Stimulated activated CD8-positive, alpha-beta memory T cell treated with anti-CD3 and anti-CD28 coated beads, Interleukin-12 subunit alpha, Interleukin-12 subunit beta, amount 100 ng/mL, for 24 hours (primary cell): ENCODE data around the gene EXOC6.
"Not testable (repeated sequence)": the region's sequence is repeated elsewhere in the genome, so short reads cannot be mapped to it uniquely, and the experiment has no call there.

ENCODE experiments used
- DNase-seq: peaks from one replicate; pipeline ENCODE4 v3.0.0-alpha.2; 2020; ENCODE audit errors: extremely low read depth

The EXOC6 gene

GRCh38 chr10:92938841-92939240, 90.5 kb downstream of the EXOC6 start:
- DNase-seq = no peak

- no peak for DNase-seq
Observed at GRCh38 chr10:92942226-92942625, 93.9 kb downstream of the EXOC6 start.

- no peak for DNase-seq
Observed at GRCh38 chr10:92946491-92946890, 98.2 kb downstream of the EXOC6 start.

GRCh38 chr10:92952573-92952972, 104.3 kb downstream of the EXOC6 start:
- not testable (repeated sequence) for DNase-seq

GRCh38 chr10:92957223-92958010, 109.1 kb downstream of the EXOC6 start:
- no peak for DNase-seq

- no peak for DNase-seq
Observed at GRCh38 chr10:92961638-92962037, 113.3 kb downstream of the EXOC6 start.

GRCh38 chr10:92965314-92965713, 117.0 kb downstream of the EXOC6 start:
- DNase-seq = no peak

GRCh38 chr10:92967641-92968040, 119.3 kb downstream of the EXOC6 start:
- no peak for DNase-seq

- no peak for DNase-seq
Observed at GRCh38 chr10:92969151-92969550, 120.8 kb downstream of the EXOC6 start.

GRCh38 chr10:92970301-92971070, 122.2 kb downstream of the EXOC6 start:
- no peak for DNase-seq

GRCh38 chr10:92972066-92972870, 123.9 kb downstream of the EXOC6 start:
- no peak for DNase-seq

GRCh38 chr10:92972886-92973285, 124.6 kb downstream of the EXOC6 start:
- DNase-seq = no peak

GRCh38 chr10:92976278-92976677, 128.0 kb downstream of the EXOC6 start:
- not testable (repeated sequence) for DNase-seq

GRCh38 chr10:92989250-92989649, 140.9 kb downstream of the EXOC6 start:
- DNase-seq = no peak

GRCh38 chr10:92990615-92991014, 142.3 kb downstream of the EXOC6 start:
- DNase-seq = no peak

- no peak for DNase-seq
Observed at GRCh38 chr10:92991513-92991912, 143.2 kb downstream of the EXOC6 start.

- no peak for DNase-seq
Observed at GRCh38 chr10:92993699-92994272, 145.5 kb downstream of the EXOC6 start.

- DNase-seq = no peak
Observed at GRCh38 chr10:92995509-92995908, 147.2 kb downstream of the EXOC6 start.

- DNase-seq = no peak
Observed at GRCh38 chr10:92997620-92998019, 149.3 kb downstream of the EXOC6 start.

GRCh38 chr10:92999191-92999590, 150.9 kb downstream of the EXOC6 start:
- DNase-seq = no peak

- no peak for DNase-seq
Observed at GRCh38 chr10:93006435-93007039, 158.2 kb downstream of the EXOC6 start.
